SW 1271 (cell line): ENCODE measurements around the gene CASTOR2.
"Not testable (repeated sequence)": the region's sequence is repeated elsewhere in the genome, so short reads cannot be mapped to it uniquely, and the experiment has no call there.

ENCODE experiments used
- DNase-seq, 2 experiments: peaks; one replicate each; lab custom pipeline; 2025; lab: John Stamatoyannopoulos, UW

CASTOR2 gene

GRCh38 chr7:75050501-75050900 is 86.0 kb downstream of the CASTOR2 start:
- DNase-seq: no peak

GRCh38 chr7:75054744-75055143 is 90.2 kb downstream of the CASTOR2 start:
- DNase-seq: no peak

DNA sequence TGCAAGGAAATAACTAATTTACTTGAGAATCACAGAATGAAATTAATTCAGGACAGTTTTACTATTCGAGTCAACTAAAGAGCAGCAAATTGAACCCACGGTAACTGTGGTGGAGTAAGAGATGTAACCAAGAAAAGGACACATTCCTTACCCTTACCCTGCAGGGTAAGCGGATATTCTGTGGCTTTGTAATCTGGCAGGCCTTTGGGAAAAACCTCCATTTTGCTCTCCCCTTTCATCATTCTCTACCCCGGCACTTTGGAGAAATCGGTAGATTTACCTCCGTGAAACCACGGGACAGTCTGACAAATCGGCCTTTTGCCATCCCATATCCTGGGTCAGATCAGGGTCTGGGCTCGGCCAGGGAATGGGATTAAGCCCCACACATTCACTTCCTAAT is 90.7 kb downstream of the CASTOR2 start:
- DNase-seq: no peak

GRCh38 chr7:75055830-75056772 is 91.6 kb downstream of the CASTOR2 start:
- DNase-seq: no peak

DNA sequence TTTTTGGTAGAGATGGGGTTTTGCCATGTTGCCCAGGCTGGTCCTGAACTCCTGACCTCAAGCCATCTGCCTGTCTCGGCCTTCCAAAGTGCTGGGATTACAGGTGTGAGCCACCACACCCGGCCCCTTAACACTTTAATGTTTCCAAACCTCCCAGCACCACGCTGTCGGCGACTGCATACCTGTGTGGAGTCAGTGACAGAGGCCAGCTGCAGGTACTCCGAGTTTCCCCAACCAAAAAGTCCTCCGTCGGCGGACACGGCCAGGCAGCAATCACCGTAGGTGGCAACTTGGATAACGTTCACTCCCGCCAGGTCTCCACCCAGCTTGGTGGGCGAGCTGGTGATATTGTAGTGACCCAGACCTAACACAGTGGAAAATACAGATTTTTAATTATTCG is 93.9 kb downstream of the CASTOR2 start:
- no peak for DNase-seq

- no peak for DNase-seq
Observed at GRCh38 chr7:75064291-75064690, 99.8 kb downstream of the CASTOR2 start.

DNA sequence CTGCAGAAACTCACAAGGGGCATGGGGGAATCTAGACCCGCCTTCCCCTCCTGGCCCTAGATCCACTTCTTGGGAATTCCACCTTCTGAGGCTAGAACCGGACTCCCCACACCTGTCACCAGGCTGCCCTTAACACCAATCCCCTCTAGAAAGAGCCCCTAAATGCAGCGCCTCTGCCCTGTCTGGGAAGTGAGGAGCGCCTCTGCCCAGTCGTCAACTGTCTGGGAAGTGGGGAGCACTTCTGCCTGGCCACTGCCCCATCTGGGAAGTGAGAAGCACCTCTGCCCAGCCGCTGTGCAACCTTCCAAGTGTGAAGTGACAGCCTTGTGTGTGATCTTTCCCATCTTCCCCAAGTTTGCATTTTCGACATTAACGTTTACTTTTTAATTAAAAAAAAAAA is 100.3 kb downstream of the CASTOR2 start:
- no peak for DNase-seq

- DNase-seq: no peak
Observed at GRCh38 chr7:75066521-75066920, 102.0 kb downstream of the CASTOR2 start.

DNA sequence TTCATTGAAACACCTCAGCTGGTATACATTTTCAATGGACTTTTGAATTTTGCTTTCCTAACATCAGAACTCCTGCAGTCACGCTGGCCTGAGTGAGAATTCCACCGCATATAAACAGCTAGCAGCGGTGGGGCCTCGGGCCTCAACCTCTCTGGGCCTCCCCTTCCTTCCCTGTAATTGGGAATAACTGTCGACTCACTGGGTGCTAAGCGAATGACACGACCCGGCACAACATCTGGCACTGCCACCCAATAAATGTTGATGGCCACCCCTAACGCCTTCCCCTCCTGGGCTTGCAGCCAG is 108.4 kb downstream of the CASTOR2 start:
- DNase-seq: no peak

DNA sequence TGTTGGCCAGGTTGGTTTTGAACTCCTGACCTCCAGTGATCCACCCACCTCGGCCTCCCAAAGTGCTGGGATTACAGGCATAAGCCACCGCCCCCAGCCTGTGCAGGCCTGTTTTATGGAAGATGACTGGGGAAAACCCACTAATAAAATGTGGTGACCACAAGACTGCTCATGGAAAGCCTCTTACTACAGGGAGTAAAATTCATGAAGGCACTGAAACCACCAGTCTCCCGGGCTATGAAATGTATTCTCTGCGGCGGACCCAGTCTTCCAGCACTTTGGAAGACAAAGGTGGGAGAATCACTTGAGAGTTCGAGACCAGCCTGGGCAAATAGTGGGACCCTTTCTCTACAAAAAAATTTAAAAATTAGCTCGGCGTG is 109.7 kb downstream of the CASTOR2 start:
- DNase-seq: not testable (repeated sequence)
